H1 (cell line): ENCODE results near the gene STK33. TPM values are rescaled to one million over a fixed set of nuclear protein-coding genes. Genes with fewer than 3 reads are reported as not detected.

Experiments used
- CTCF ChIA-PET: fragments of 300-600 bp; sonication (Branson Sonifier 250); formaldehyde crosslinking; loops from one replicate; lab custom pipeline; 2021; ENCODE audit not compliant: partially characterized antibody; lab: Charles Lee
- POLR2A ChIA-PET: fragments of 300-600 bp; sonication (Branson Sonifier 250); formaldehyde crosslinking; loops from one replicate; lab custom pipeline; 2021; ENCODE audit warnings: inconsistent platforms; ENCODE audit not compliant: partially characterized antibody; lab: Charles Lee
- DNase-seq, 2 experiments: peaks; one replicate each; pipeline versions ENCODE4 v3.0.0 to v3.0.0-alpha.2; 2010 to 2022; ENCODE audit warnings: low spot score in 2 of 2, low read depth in 1 of 2, mixed read lengths in 1 of 2
- FAIRE-seq: peaks from 2 replicates; lab custom pipeline; 2011; peaks lifted over from hg19 to GRCh38; lab: Jason Lieb, UNC
- H2AFZ ChIP-seq: 2 replicates; pipeline ENCODE4 v1.8.1; 2012; ENCODE audit warnings: low read length, inconsistent platforms
- H2AK5ac ChIP-seq: 2 replicates; pipeline ENCODE4 v1.6.1; 2013; ENCODE audit warnings: low read depth, low read length
- H2BK120ac ChIP-seq: replicated peaks from 2 replicates; pipeline ENCODE3; 2013; ENCODE audit warnings: low read depth, low read length, inconsistent platforms
- H2BK12ac ChIP-seq: 2 replicates; pipeline ENCODE4 v1.6.1; 2013; ENCODE audit warnings: low read depth, low read length
- H2BK15ac ChIP-seq: 2 replicates; pipeline ENCODE4 v1.6.1; 2013; ENCODE audit warnings: low read length
- H2BK20ac ChIP-seq: 2 replicates; pipeline ENCODE4 v1.6.1; 2013; ENCODE audit warnings: low read length
- H2BK5ac ChIP-seq: 2 replicates; pipeline ENCODE4 v1.6.1; 2013; ENCODE audit warnings: low read depth, low read length
- H3K14ac ChIP-seq: 2 replicates; pipeline ENCODE4 v1.6.1; 2013; ENCODE audit warnings: inconsistent platforms; ENCODE audit not compliant: insufficient read length
- H3K18ac ChIP-seq: 2 replicates; pipeline ENCODE4 v1.6.1; 2013; ENCODE audit warnings: low read length; ENCODE audit errors: extremely low read depth
- H3K23ac ChIP-seq: 2 replicates; pipeline ENCODE4 v1.6.1; 2013; ENCODE audit warnings: inconsistent platforms; ENCODE audit not compliant: insufficient read length
- H3K23me2 ChIP-seq: 2 replicates; pipeline ENCODE4 v1.6.1; 2013; ENCODE audit warnings: low read depth, low read length
- H3K27ac ChIP-seq: 2 replicates; pipeline ENCODE4 v1.6.1; 2011; ENCODE audit warnings: low read depth, low read length, inconsistent platforms
- H3K27me3 ChIP-seq, 4 experiments: replicated peaks in 1 of 4; 1 replicate in 1 of 4; 2 replicates in 3 of 4; pipeline versions ENCODE4 v1.6.1 to v1.8.1; 2011 to 2013; ENCODE audit warnings: low read length in 3 of 4, mild to moderate bottlenecking in 3 of 4, inconsistent platforms in 2 of 4, mixed read lengths in 2 of 4, moderate library complexity in 1 of 4; ENCODE audit not compliant: control insufficient read depth in 3 of 4, insufficient read depth in 3 of 4; ENCODE audit errors: extremely low read depth in 1 of 4
- H3K36me3 ChIP-seq, 4 experiments: 2 replicates each; pipeline versions ENCODE4 v1.6.1 to v1.8.1; 2011 to 2013; ENCODE audit warnings: mild to moderate bottlenecking in 4 of 4, low read length in 3 of 4, moderate library complexity in 2 of 4, control low read depth in 1 of 4, inconsistent platforms in 1 of 4; ENCODE audit not compliant: insufficient read depth in 4 of 4, control insufficient read depth in 2 of 4
- H3K4ac ChIP-seq: replicated peaks from 2 replicates; pipeline ENCODE3; 2013; ENCODE audit warnings: low read length, low read depth, mixed read lengths, inconsistent platforms; ENCODE audit not compliant: insufficient read length
- H3K4me1 ChIP-seq, 4 experiments: replicated peaks in 1 of 4; 1 replicate in 1 of 4; 2 replicates in 3 of 4; pipeline versions ENCODE4 v1.6.1 to v1.8.1; 2011 to 2013; ENCODE audit warnings: low read length in 3 of 4, inconsistent platforms in 2 of 4, mixed read lengths in 1 of 4; ENCODE audit not compliant: insufficient read depth in 4 of 4, control insufficient read depth in 3 of 4
- H3K4me2 ChIP-seq, 2 experiments: 2 replicates each; pipeline versions ENCODE4 v1.6.1 to v1.8.1; 2011 to 2013; ENCODE audit warnings: low read depth in 2 of 2, low read length in 2 of 2, control low read depth in 1 of 2, inconsistent platforms in 1 of 2, mild to moderate bottlenecking in 1 of 2; ENCODE audit not compliant: insufficient read depth in 1 of 2
- H3K4me3 ChIP-seq, 4 experiments: fragments of 200-600, 300-600 bp in 1 of 4; sonication (generic), shearing (Covaris generic), sonication (Bioruptor Twin) in 1 of 4; 2 replicates each; pipeline versions ENCODE4 v1.5.1 to v1.8.1; 2011 to 2016; ENCODE audit warnings: low read length in 4 of 4, low read depth in 3 of 4, control low read depth in 2 of 4, inconsistent platforms in 2 of 4, mild to moderate bottlenecking in 2 of 4, mixed read lengths in 1 of 4, moderate library complexity in 1 of 4; ENCODE audit not compliant: insufficient read depth in 2 of 4; ENCODE audit errors: extremely low read depth in 1 of 4
- H3K56ac ChIP-seq: replicated peaks from 2 replicates; pipeline ENCODE3; 2013; ENCODE audit warnings: low read depth, mild to moderate bottlenecking, mixed read lengths, low read length, inconsistent platforms; ENCODE audit not compliant: insufficient read length
- H3K79me1 ChIP-seq: 2 replicates; pipeline ENCODE4 v1.6.1; 2013; ENCODE audit warnings: low read depth, low read length, control low read depth
- H3K79me2 ChIP-seq, 2 experiments: 2 replicates each; pipeline versions ENCODE4 v1.6.1 to v1.8.1; 2012 to 2013; ENCODE audit warnings: low read length in 2 of 2, mild to moderate bottlenecking in 2 of 2, inconsistent platforms in 1 of 2; ENCODE audit not compliant: insufficient read depth in 2 of 2, control insufficient read depth in 1 of 2
- H3K9ac ChIP-seq, 4 experiments: replicated peaks in 1 of 4; 1 replicate in 1 of 4; 2 replicates in 3 of 4; pipeline versions ENCODE4 v1.6.1 to v1.8.1; 2011 to 2013; ENCODE audit warnings: low read depth in 3 of 4, low read length in 3 of 4, control low read depth in 2 of 4, mild to moderate bottlenecking in 2 of 4, moderate library complexity in 2 of 4, inconsistent platforms in 1 of 4; ENCODE audit errors: extremely low read depth in 1 of 4
- H3K9me3 ChIP-seq, 2 experiments: 2 replicates each; pipeline versions ENCODE4 v1.6.1 to v1.8.1; 2012 to 2013; ENCODE audit warnings: mild to moderate bottlenecking in 2 of 2, moderate library complexity in 2 of 2, control low read depth in 1 of 2, inconsistent platforms in 1 of 2, low read depth in 1 of 2, low read length in 1 of 2, mixed read lengths in 1 of 2; ENCODE audit not compliant: insufficient read depth in 2 of 2
- H4K20me1 ChIP-seq, 2 experiments: replicated peaks in 1 of 2; 2 replicates each; pipeline versions ENCODE3 to v1.8.1; 2011 to 2013; ENCODE audit warnings: inconsistent platforms in 2 of 2, low read length in 2 of 2, mild to moderate bottlenecking in 1 of 2; ENCODE audit not compliant: insufficient read depth in 2 of 2, control insufficient read depth in 1 of 2
- H4K5ac ChIP-seq: 2 replicates; pipeline ENCODE4 v1.6.1; 2013; ENCODE audit warnings: low read length, low read depth, mixed read lengths, inconsistent platforms; ENCODE audit not compliant: insufficient read length
- H4K8ac ChIP-seq: 2 replicates; pipeline ENCODE4 v1.8.0; 2013; ENCODE audit warnings: mild to moderate bottlenecking, moderate library complexity, low read length, inconsistent platforms; ENCODE audit not compliant: insufficient read depth; ENCODE audit errors: extremely low read depth
- H4K91ac ChIP-seq: replicated peaks from 2 replicates; pipeline ENCODE3; 2013; ENCODE audit warnings: low read length, mixed read lengths, inconsistent platforms; ENCODE audit not compliant: insufficient read length
- JUN ChIP-seq: IDR thresholded peaks from 2 replicates; pipeline ENCODE4 v1.6.1; 2011; ENCODE audit warnings: low read depth, mild to moderate bottlenecking, improper control_type of control experiment, low read length
- KDM1A ChIP-seq: fragments of 200-600, 300-600 bp; sonication (generic); IDR thresholded peaks from 2 replicates; pipeline ENCODE4 v1.7.1; 2016; ENCODE audit warnings: mild to moderate bottlenecking, low read length, borderline replicate concordance
- POLR2AphosphoS5 ChIP-seq: IDR thresholded peaks from 2 replicates; pipeline ENCODE4 v1.6.1; 2011; ENCODE audit warnings: low read depth, low read length
- RFX5 ChIP-seq: IDR thresholded peaks from 2 replicates; pipeline ENCODE4 v1.6.1; 2011; ENCODE audit warnings: low read depth, low read length, improper control_type of control experiment, borderline replicate concordance
- SP2 ChIP-seq: IDR thresholded peaks from 2 replicates; pipeline ENCODE4 v1.6.1; 2012; ENCODE audit warnings: mild to moderate bottlenecking, low read length, inconsistent platforms
- WGBS, 2 experiments: shearing (Covaris generic) in 1 of 2; methylation state at CpG; one replicate each; pipeline versions ENCODE4 v1.1.6 to v1.1.7; 2013 to 2015; ENCODE audit warnings: low lambda C conversion rate in 2 of 2, mixed read lengths in 2 of 2, inconsistent platforms in 1 of 2, low coverage in 1 of 2, missing lambda C conversion rate in 1 of 2; ENCODE audit not compliant: insufficient replicate concordance in 2 of 2, insufficient coverage in 1 of 2, insufficient read length in 1 of 2; ENCODE audit errors: extremely low coverage in 1 of 2, missing lambda C conversion rate in 1 of 2; 5-methylcytosine and 5-hydroxymethylcytosine counted together
- polyA plus RNA-seq, 7 experiments: library from polyadenylated mRNA; depleted of rRNA in 3 of 7; stranded (reverse) in 5 of 7; unstranded in 2 of 7; fragments of >200 nt in 5 of 7; fragments of 200-250 nt in 2 of 7; gene quantifications; 1 replicate in 5 of 7; 2 replicates in 1 of 7; 4 replicates in 1 of 7; pipeline versions ENCODE4 v1.2.1 to v1.2.3, GENCODE V29; 2011 to 2013; ENCODE audit warnings: missing spikeins in 2 of 7, mixed read lengths in 2 of 7
- total RNA-seq: library from RNA; stranded (reverse); fragmentation: NEBNext Ultra II Directional; extraction: Animal tissue kit (Norgen Biotek cat#: 25700); gene quantifications from 2 replicates; pipeline ENCODE4 v1.2.1, GENCODE V29; 2021

STK33 gene
- total and polyA plus RNA-seq, 2 of the 8 experiments (the other 6 are each of a cell fraction or from before 2014, with no cell fraction given): 8.8 to 25.1 TPM

DNA sequence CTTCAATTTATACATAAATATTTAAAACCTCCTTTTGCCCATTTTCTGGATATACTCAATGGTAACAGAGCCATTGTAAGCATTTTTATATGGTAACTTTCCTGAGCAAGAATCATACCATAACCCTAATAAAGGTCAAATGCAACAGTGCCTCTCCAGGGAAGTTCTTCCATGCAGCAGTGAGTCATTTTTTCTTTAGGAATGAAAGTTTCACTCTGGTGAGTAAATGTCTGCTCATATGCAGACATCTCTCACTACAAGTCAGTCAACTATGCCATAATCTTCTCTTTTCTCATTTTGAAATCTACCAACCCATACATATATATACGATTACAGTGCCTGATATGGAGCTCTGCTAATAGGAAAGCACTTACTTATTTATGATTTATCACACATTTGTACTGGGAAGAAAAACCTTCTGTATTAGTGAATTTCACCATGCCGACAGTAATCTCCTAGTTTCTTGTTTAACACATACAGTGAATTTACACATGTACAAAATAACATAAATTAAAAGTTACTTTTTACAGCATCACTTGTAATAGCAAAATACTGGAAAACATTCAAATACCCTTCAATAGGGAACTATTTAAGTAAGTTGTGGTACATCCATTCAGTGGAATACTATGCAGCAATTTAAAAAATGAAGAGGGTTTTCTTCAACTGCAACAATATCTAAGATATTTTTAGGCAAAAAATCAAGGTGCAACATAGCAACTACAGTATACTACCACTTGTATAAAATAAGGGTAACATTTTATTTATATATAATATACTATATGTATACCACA is 16.0 kb downstream of the STK33 start:
- no peak overlapping the region for H2BK5ac ChIP-seq
- no peaks in the 10 kb centered on the region for H3K27me3 ChIP-seq
- no peak overlapping the region for H2BK12ac ChIP-seq
- H3K14ac ChIP-seq: no peak overlapping the region
- no peaks in the 10 kb centered on the region for H3K23me2 ChIP-seq
- no peak overlapping the region for H2BK120ac ChIP-seq
- H3K4ac ChIP-seq: no peak overlapping the region
- no peak overlapping the region for H2BK20ac ChIP-seq
- no peak overlapping the region for H4K5ac ChIP-seq
- no peak for FAIRE-seq
- no peaks in the 10 kb centered on the region for H3K36me3 ChIP-seq
- no peak overlapping the region for H3K4me3 ChIP-seq
- peaks cover 0 to 6% of the 10 kb centered on the region in 2 experiments; a peak in 1 of 4 replicates for H3K79me2 ChIP-seq
- ChIA-PET POLR2A (no interaction called here), CTCF (interaction anchor here (1.1 to 4.0 kb wide), 4 partner anchors 12 to 315 kb away, joined by 3 to 15 read pairs (median 4); no protein-coding TSS in a partner anchor)
- H2AK5ac ChIP-seq: no peak overlapping the region
- no peaks in the 10 kb centered on the region for H3K4me1 ChIP-seq
- no peak overlapping the region for H4K91ac ChIP-seq
- DNase-seq: no peak
- H3K9me3 ChIP-seq: peaks cover 0 to 2% of the 10 kb centered on the region in 2 experiments; a peak in 1 of 4 replicates
- H2AFZ ChIP-seq: no peak overlapping the region
- H3K27ac ChIP-seq: no peak overlapping the region
- H3K56ac ChIP-seq: no peak overlapping the region
- H3K18ac ChIP-seq: no peak overlapping the region
- no peak overlapping the region for H3K4me2 ChIP-seq
- no peak overlapping the region for H3K9ac ChIP-seq
- 92% methylated on average over 2 of the region's 2 CpGs; no CpG with 5 or more reads in 1 of the 2 experiments for WGBS, 2 experiments
- no peak overlapping the region for H3K23ac ChIP-seq
- H3K79me1 ChIP-seq: 0 out of 2 replicates have a peak, but pooled peaks cover 1% of the 10 kb centered on the region
- H4K20me1 ChIP-seq: no peaks in the 10 kb centered on the region
- no peak overlapping the region for H2BK15ac ChIP-seq
- H4K8ac ChIP-seq: no peak overlapping the region
- no peak for TF ChIP-seq POLR2AphosphoS5
- no peak for TF ChIP-seq KDM1A
- no peak for TF ChIP-seq RFX5
- TF ChIP-seq JUN: no peak
- TF ChIP-seq SP2: no peak
